GM23248 (cell line): ENCODE measurements around the gene UIMC1. TPM values are rescaled to one million over a fixed set of nuclear protein-coding genes. Genes with fewer than 3 reads are reported as not detected.

Experiments
- DNase-seq: peaks from one replicate; pipeline ENCODE4 v3.0.0-alpha.2; 2015
- H2AFZ ChIP-seq: fragments of 200-600 bp; sonication (generic); 2 replicates; pipeline ENCODE4 v1.6.1; 2016; ENCODE audit warnings: antibody characterized with exemption
- H3F3A ChIP-seq: fragments of 200-600 bp; sonication (generic); 2 replicates; pipeline ENCODE4 v1.6.1; 2016; ENCODE audit warnings: mild to moderate bottlenecking, antibody characterized with exemption, mixed run types; ENCODE audit not compliant: insufficient read depth
- H3K27ac ChIP-seq: fragments of 200-600 bp; sonication (generic); 2 replicates; pipeline ENCODE4 v1.5.1; 2016; ENCODE audit warnings: mild to moderate bottlenecking
- H3K27me3 ChIP-seq: fragments of 200-600 bp; sonication (generic); replicated peaks from 2 replicates; pipeline ENCODE4 v1.6.1; 2016; ENCODE audit warnings: mild to moderate bottlenecking; ENCODE audit not compliant: insufficient read depth
- H3K36me3 ChIP-seq: fragments of 200-600 bp; sonication (generic); 2 replicates; pipeline ENCODE4 v1.6.1; 2016; ENCODE audit warnings: low read depth, mild to moderate bottlenecking
- H3K4me1 ChIP-seq: fragments of 200-600 bp; sonication (generic); 2 replicates; pipeline ENCODE4 v1.6.1; 2016; ENCODE audit warnings: mild to moderate bottlenecking; ENCODE audit not compliant: insufficient read depth
- H3K4me2 ChIP-seq: fragments of 200-600 bp; sonication (generic); one replicate; pipeline ENCODE4 v1.6.1; 2016; ENCODE audit warnings: mild to moderate bottlenecking; ENCODE audit not compliant: unreplicated experiment
- H3K4me3 ChIP-seq: fragments of 200-600 bp; sonication (generic); 2 replicates; pipeline ENCODE4 v1.5.1; 2016; ENCODE audit warnings: mild to moderate bottlenecking
- H3K79me2 ChIP-seq: fragments of 200-600 bp; sonication (generic); 2 replicates; pipeline ENCODE4 v1.6.1; 2016; ENCODE audit warnings: mild to moderate bottlenecking; ENCODE audit not compliant: insufficient read depth
- H3K9ac ChIP-seq: fragments of 200-600 bp; sonication (generic); 2 replicates; pipeline ENCODE4 v1.6.1; 2016; ENCODE audit warnings: mild to moderate bottlenecking
- H3K9me2 ChIP-seq: fragments of 200-600 bp; sonication (generic); 2 replicates; pipeline ENCODE4 v1.6.1; 2016; ENCODE audit warnings: mixed run types, mild to moderate bottlenecking, moderate library complexity; ENCODE audit not compliant: insufficient read depth
- H3K9me3 ChIP-seq: fragments of 200-600 bp; sonication (generic); one replicate; pipeline ENCODE4 v1.6.1; 2017; ENCODE audit warnings: low read depth
- H4K20me1 ChIP-seq: fragments of 200-600 bp; sonication (generic); 2 replicates; pipeline ENCODE4 v1.6.0; 2016; ENCODE audit not compliant: insufficient read depth
- EZH2 ChIP-seq: fragments of 200-600 bp; sonication (generic); IDR thresholded peaks from 2 replicates; pipeline ENCODE4 v1.6.1; 2018; ENCODE audit warnings: antibody characterized with exemption, mild to moderate bottlenecking; ENCODE audit not compliant: insufficient read depth, poor library complexity, severe bottlenecking
- EZH2phosphoT487 ChIP-seq: fragments of 200-600 bp; sonication (generic); IDR thresholded peaks from 2 replicates; pipeline ENCODE4 v1.6.1; 2018; ENCODE audit warnings: antibody characterized with exemption, moderate library complexity, mild to moderate bottlenecking, low read depth; ENCODE audit not compliant: insufficient read depth
- WGBS, 2 experiments: methylation state at CpG; one replicate each; pipeline ENCODE4 v1.1.6; 2015 to 2017; ENCODE audit warnings: low lambda C conversion rate in 2 of 2, low coverage in 1 of 2; ENCODE audit errors: missing lambda C conversion rate in 2 of 2; 5-methylcytosine and 5-hydroxymethylcytosine counted together
- in situ Hi-C: fragments of 300-500 bp; cut with MboI; formaldehyde crosslinking; loops from 2 replicates; pipeline ENCODE4 v1.15.0; 2020
- polyA plus RNA-seq: library from polyadenylated mRNA; unstranded; fragments of >200 nt; fragmentation: Nextera tagmentation; extraction: Ambion mirVana; gene quantifications from 2 replicates; pipeline ENCODE4 v1.2.1, GENCODE V29; 2016
- total RNA-seq: library from RNA; depleted of rRNA; stranded (reverse); fragments of >200 nt; shearing (Covaris generic); gene quantifications from 2 replicates; pipeline ENCODE4 v1.2.3, GENCODE V29; 2014

UIMC1 gene
- total and polyA plus RNA-seq, 2 experiments from 2014 or later, result 18.4 to 27.6 TPM

DNA sequence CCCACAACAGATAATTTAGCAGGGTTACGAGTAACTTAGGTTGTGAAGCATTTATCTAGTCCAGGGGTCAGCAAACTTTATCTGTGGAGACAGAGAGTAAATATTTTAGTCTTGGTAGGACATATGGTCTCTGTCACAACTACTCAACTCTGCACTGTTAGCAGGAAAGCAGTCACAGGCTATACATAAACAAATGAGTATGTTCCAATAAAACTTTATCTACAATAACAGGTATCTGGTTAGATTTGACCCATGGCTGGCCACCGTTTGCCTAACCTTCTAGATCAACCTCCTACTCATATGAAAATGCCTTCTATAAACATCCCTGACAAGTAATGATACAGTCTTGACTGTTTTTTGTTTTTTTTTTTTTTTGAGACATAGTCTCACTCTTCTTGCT, 94.5 kb downstream of the UIMC1 start:
- no peak for DNase-seq
- 95 to 97% methylated on average over 2 of the region's 2 CpGs for WGBS, 2 experiments
- Histone ChIP-seq H3K36me3 (peaks cover 19% of the 10 kb centered on the region; the same call in 1 of the 2 replicates), H3K4me1 (no peaks in the 10 kb centered on the region), H2AFZ (no peak overlapping the region), H3K27ac (no peak overlapping the region), H3K79me2 (peaks cover 17% of the 10 kb centered on the region), H3K9me3 (no peaks in the 10 kb centered on the region), H4K20me1 (0 out of 2 replicates have a peak, but pooled peaks cover 4% of the 10 kb centered on the region), H3K4me3 (no peak overlapping the region), H3K9ac (no peak overlapping the region), H3K9me2 (no peaks in the 10 kb centered on the region), H3K4me2 (no peak overlapping the region), H3K27me3 (no peaks in the 10 kb centered on the region), H3F3A (no peaks in the 10 kb centered on the region)
- TF ChIP-seq EZH2 (no peak), EZH2phosphoT487 (no peak)
- in situ Hi-C loops, result no loop called here

DNA sequence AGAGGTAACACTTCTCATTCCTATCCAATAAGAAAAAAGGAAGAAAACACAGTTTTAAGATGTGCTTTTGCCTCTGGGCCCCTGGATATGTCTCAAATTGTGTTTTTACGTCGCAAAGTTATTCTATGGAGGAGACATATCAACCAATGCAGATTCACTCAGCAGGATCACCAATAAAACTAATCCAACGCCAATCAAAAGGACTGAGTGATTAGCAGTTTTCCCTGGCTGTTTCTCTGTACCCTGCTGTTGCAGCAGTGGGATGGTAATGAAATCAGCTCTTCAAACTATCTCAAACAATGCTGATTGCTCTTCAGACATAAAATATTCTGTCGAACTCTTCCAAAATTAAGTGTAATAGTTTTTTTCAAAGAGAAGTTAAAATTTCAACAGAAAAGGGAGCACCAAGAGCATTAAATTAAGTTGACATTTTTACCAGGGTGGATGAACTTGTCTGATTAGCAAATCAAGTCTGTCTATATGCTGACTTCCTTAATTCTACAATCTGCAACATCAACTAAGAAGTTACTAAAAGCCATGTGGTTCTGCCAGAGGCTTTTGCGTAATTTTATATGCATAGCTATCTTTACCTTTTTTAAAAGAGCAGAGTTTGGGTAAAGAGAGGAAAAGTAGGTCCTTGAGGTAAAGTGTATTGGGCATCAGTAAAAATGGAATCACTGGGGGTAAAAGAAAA, 97.8 kb downstream of the UIMC1 start:
- no peak overlapping the region for H3K4me3 ChIP-seq
- no peak overlapping the region for H3K9ac ChIP-seq
- H3K36me3 ChIP-seq, result peaks cover 51% of the 10 kb centered on the region
- H3K9me2 ChIP-seq, result no peaks in the 10 kb centered on the region
- no peak overlapping the region for H3K4me2 ChIP-seq
- TF ChIP-seq EZH2phosphoT487 (no peak), EZH2 (no peak)
- no peaks in the 10 kb centered on the region for H3K79me2 ChIP-seq
- H3K27me3 ChIP-seq, result no peaks in the 10 kb centered on the region
- no peaks in the 10 kb centered on the region for H3K9me3 ChIP-seq
- in situ Hi-C loops, result no loop called here
- no peaks in the 10 kb centered on the region for H3K4me1 ChIP-seq
- H3K27ac ChIP-seq, result no peak overlapping the region
- DNase-seq, result no peak
- H4K20me1 ChIP-seq, result no peaks in the 10 kb centered on the region
- H2AFZ ChIP-seq, result no peak overlapping the region
- 98 to 99% methylated on average over 5 of the region's 5 CpGs for WGBS, 2 experiments
- no peaks in the 10 kb centered on the region; the same call in 1 of the 2 replicates for H3F3A ChIP-seq

DNA sequence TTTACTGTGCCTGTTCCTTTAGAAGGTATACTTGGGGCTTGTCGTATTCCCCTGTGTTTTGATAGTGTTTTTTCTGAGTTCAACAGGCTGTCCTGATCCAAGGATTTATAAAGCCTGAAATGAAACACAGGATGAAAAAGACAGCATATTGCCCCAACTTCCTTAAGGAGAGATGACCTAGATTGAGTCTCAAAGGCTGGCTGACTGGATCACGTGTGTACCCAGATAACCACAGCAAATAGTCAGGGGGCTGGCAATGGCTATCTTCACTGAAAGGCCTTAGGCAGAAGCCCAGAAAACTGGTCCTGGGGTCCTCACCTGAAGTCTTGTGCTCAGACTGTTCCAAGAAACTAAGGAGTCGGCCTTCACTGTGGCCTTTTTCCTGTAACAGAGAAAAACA, 99.8 kb downstream of the UIMC1 start:
- DNase-seq, result no peak
- no peak overlapping the region for H2AFZ ChIP-seq
- peaks cover 65% of the 10 kb centered on the region for H3K36me3 ChIP-seq
- TF ChIP-seq EZH2phosphoT487 (no peak), EZH2 (no peak)
- H3K4me2 ChIP-seq, result no peak overlapping the region
- H3K27me3 ChIP-seq, result no peaks in the 10 kb centered on the region
- H3K4me1 ChIP-seq, result no peaks in the 10 kb centered on the region
- no peaks in the 10 kb centered on the region for H3K9me2 ChIP-seq
- in situ Hi-C loops, result no loop called here
- H3K9me3 ChIP-seq, result no peaks in the 10 kb centered on the region
- WGBS, 2 experiments, result 81 to 82% methylated on average over 3 of the region's 3 CpGs
- H3K79me2 ChIP-seq, result no peaks in the 10 kb centered on the region
- no peak overlapping the region for H3K27ac ChIP-seq
- H3K9ac ChIP-seq, result no peak overlapping the region
- H3F3A ChIP-seq, result no peaks in the 10 kb centered on the region; the same call in 1 of the 2 replicates
- no peaks in the 10 kb centered on the region for H4K20me1 ChIP-seq
- no peak overlapping the region for H3K4me3 ChIP-seq

DNA sequence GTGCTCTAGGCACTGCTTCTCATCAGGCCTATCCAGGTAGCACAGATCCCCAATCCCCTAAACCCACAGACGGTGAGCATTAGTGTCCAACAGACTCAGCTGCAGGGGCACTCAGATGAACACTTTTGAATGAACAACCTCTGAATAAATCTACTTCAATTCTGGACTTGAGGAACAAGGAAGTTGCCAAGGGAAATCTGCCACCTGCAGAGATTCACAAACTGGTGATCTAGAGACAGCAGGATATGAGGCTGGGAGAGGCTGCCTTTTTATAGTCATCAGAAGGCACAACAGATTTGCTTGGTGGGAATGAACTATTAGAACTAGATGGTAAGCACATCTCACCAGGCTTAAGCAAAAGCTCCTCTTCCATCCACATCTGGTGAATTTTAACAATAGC, 100.5 kb downstream of the UIMC1 start:
- H3F3A ChIP-seq, result no peaks in the 10 kb centered on the region; the same call in 1 of the 2 replicates
- in situ Hi-C loops, result no loop called here
- TF ChIP-seq EZH2, result no peak
- TF ChIP-seq EZH2phosphoT487, result no peak
- no peaks in the 10 kb centered on the region for H3K4me1 ChIP-seq
- no peak overlapping the region for H2AFZ ChIP-seq
- no peak overlapping the region for H3K27ac ChIP-seq
- DNase-seq, result no peak
- H3K36me3 ChIP-seq, result peaks cover 65% of the 10 kb centered on the region
- no peak overlapping the region for H3K4me3 ChIP-seq
- no peaks in the 10 kb centered on the region for H3K9me3 ChIP-seq
- H4K20me1 ChIP-seq, result no peaks in the 10 kb centered on the region
- H3K9ac ChIP-seq, result no peak overlapping the region
- H3K9me2 ChIP-seq, result no peaks in the 10 kb centered on the region
- no peak overlapping the region for H3K4me2 ChIP-seq
- WGBS, 2 experiments, result 92 to 100% methylated on average over 1 of the region's 1 CpG
- no peaks in the 10 kb centered on the region for H3K27me3 ChIP-seq
- H3K79me2 ChIP-seq, result no peaks in the 10 kb centered on the region

DNA sequence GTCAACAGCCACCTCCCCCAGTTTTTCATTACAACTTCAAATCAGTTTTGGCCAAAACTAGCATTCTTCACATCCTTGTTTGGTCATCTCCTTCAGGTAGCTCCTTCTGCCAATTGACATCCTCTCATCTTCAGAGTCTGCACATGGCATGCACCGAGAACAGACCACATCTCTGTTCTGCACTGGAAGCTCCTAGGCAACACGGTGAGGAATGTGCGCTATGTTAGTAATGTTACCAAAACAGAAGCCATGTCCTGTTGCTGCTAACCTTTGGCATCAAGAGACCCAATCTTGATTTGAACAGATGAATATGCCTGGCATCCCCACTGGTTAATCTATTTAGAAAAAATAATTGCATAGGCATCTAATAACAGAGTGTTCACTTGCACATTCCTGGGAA, 102.3 kb downstream of the UIMC1 start:
- Histone ChIP-seq H4K20me1 (no peaks in the 10 kb centered on the region), H3K27ac (no peak overlapping the region), H3F3A (no peaks in the 10 kb centered on the region; the same call in 1 of the 2 replicates), H3K27me3 (no peaks in the 10 kb centered on the region), H3K9me2 (no peaks in the 10 kb centered on the region), H3K9ac (no peak overlapping the region), H3K9me3 (no peaks in the 10 kb centered on the region), H2AFZ (no peak overlapping the region), H3K4me2 (no peak overlapping the region), H3K36me3 (peaks cover 65% of the 10 kb centered on the region), H3K4me1 (no peaks in the 10 kb centered on the region), H3K4me3 (no peak overlapping the region), H3K79me2 (no peaks in the 10 kb centered on the region)
- 72% methylated on average over 3 of the region's 3 CpGs for WGBS, 2 experiments
- TF ChIP-seq EZH2 (no peak), EZH2phosphoT487 (no peak)
- in situ Hi-C loops, result no loop called here
- DNase-seq, result no peak
